PC-9 (cell line): ENCODE results near the gene KDM4D.

Experiments
- EZH2 ChIP-seq: fragments of 200-600 bp; sonication (generic); IDR thresholded peaks from 2 replicates; pipeline ENCODE4 v1.8.0; 2017; ENCODE audit warnings: antibody characterized with exemption, low read depth
- TF ChIP-seq, protein P1 (sequence below): fragments of 200-600 bp; sonication (generic); conservative IDR thresholded peaks from 2 replicates; pipeline ENCODE4 v1.6.1; 2017; ENCODE audit warnings: mixed run types, antibody characterized with exemption, mild to moderate bottlenecking, moderate library complexity

DNA sequence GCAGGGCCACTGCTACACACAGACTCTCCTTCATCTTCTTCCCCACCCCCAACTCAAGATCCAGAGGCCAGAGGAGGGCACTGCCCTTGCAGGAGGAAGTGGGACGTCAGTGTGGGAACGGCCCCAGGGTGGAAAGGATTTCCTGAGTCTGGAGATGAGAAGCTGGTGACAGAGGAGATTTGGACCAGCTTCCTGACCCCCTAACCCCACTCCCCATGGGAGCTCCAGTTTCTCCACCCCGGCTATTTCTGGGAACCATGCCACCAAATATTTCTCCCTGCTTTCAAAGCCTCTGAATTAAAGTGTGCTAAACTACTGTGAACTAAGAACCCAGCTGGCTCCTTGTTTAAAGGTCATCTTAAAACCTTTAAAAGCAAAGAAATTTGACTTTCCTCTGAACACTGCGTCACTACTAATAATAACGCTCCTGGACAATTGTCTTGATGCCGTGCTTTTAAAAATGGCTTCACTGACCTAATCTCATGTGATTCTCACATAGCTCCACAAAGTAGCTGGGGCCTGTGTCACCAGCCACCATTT is 46.7 kb upstream of the KDM4D start:
- TF ChIP-seq, protein P1, sequence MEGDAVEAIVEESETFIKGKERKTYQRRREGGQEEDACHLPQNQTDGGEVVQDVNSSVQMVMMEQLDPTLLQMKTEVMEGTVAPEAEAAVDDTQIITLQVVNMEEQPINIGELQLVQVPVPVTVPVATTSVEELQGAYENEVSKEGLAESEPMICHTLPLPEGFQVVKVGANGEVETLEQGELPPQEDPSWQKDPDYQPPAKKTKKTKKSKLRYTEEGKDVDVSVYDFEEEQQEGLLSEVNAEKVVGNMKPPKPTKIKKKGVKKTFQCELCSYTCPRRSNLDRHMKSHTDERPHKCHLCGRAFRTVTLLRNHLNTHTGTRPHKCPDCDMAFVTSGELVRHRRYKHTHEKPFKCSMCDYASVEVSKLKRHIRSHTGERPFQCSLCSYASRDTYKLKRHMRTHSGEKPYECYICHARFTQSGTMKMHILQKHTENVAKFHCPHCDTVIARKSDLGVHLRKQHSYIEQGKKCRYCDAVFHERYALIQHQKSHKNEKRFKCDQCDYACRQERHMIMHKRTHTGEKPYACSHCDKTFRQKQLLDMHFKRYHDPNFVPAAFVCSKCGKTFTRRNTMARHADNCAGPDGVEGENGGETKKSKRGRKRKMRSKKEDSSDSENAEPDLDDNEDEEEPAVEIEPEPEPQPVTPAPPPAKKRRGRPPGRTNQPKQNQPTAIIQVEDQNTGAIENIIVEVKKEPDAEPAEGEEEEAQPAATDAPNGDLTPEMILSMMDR = no peak
- no peak for TF ChIP-seq EZH2
